Stimulated activated CD8-positive, alpha-beta memory T cell treated with anti-CD3 and anti-CD28 coated beads, Interleukin-4, amount 100 ng/mL, for 4 hours (primary cell): ENCODE measurements around the gene LRRC28.
"Not testable (repeated sequence)": the region's sequence is repeated elsewhere in the genome, so short reads cannot be mapped to it uniquely, and the experiment has no call there.

Experiments used
- DNase-seq, 2 donors: peaks; one replicate each; pipeline ENCODE4 v3.0.0-alpha.2; 2020; ENCODE audit warnings: low read depth in 2 of 2, low spot score in 1 of 2

The LRRC28 gene

GRCh38 chr15:99390667-99391066, 139.4 kb downstream of the LRRC28 start:
- no peak for DNase-seq

- DNase-seq: no peak
Observed at GRCh38 chr15:99393641-99394040, 142.4 kb downstream of the LRRC28 start.

DNA sequence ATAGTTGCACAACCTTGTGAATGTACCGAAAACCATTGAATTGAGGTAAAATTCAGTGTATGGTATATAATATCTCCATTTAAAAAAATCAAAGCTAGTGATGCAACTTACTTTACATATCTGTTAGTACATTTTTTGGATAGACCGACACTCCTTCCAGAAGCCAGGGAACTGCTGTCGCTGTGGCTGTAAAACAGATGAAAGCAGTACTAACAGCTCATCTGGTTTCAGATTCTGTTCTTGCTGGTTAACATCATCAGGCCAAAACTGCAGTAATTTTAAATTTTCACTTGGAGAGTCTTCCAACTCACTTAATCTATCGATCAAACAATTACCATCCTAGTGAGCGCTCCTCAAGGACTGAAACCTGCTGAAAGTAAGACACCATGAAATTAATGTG, 145.1 kb downstream of the LRRC28 start:
- DNase-seq: no peak

GRCh38 chr15:99399061-99399460, 147.8 kb downstream of the LRRC28 start:
- DNase-seq: no peak

DNA sequence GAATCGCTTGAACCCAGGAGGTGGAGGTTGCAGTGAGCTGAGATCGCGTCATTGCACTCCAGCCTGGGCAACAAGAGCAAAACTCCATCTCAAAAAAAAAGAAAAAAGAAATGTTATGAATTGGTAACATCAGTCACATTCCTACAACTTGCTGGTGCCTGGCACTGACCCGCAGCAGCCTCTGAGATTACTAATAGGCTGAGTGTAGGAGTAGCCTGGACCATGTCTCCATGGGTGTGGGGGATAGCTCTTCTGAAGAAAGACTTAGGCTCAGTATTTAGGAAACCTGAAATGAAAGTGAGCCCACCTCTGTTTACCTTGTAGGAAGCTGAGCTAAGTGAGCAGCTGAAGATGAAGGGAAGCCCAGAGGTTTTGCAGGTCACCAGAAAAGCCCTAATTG, 148.3 kb downstream of the LRRC28 start:
- DNase-seq: no peak

DNA sequence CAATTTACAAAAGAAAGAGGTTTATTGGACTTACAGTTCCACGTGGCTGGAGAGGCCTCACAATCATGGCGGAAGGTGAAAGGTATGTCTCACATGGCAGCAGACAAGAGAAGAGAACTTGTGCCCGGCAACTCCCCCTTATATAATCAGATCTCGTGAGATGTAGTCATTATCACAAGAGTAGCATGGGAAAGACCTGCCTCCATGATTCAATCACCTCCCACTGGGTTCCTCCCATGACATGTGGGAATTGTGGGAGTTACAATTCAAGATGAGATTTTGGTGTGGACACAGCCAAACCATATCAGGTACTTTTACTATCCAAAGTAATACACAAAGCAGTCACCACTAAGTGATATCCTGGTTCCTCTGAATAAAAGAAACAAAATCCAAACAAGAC, 149.9 kb downstream of the LRRC28 start:
- not testable (repeated sequence) for DNase-seq

DNA sequence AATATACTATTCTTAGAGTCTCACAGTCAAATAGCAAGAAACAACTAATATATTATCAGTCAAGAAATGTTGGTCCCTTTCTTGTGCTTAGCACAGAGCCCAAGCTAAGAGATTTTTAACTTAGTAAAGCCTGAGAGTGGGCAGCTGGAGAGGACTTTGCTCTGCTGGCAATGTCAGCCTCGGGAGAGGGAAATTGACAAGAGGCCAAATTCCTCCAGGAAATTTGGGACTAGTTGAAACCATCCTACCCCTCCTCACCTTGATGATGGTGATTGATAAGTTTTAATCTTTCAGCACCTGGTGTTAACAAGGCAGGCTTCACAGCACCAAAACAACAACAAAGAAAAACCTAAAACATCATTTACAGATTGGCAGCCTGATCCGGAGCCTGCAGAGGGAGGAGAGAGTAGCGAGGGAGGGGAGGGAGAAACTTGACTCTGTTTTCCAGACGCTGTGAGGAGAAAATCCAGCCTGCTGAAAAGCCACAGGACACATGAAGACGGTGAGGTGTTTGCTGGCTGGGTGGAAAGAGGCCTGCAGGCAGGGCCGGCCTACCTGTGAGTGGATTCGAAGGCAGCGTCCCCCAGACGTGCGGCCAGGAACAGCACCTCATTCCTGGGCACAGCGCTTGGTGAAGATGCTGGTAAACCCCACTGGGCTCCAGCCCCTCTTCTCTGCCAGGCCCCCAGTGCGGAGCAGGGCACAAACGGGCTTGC, 150.9 kb downstream of the LRRC28 start:
- no peak for DNase-seq

- DNase-seq: no peak
Observed at GRCh38 chr15:99403597-99403996, 152.3 kb downstream of the LRRC28 start.

- no peak for DNase-seq
Observed at GRCh38 chr15:99404454-99404853, 153.2 kb downstream of the LRRC28 start.

DNA sequence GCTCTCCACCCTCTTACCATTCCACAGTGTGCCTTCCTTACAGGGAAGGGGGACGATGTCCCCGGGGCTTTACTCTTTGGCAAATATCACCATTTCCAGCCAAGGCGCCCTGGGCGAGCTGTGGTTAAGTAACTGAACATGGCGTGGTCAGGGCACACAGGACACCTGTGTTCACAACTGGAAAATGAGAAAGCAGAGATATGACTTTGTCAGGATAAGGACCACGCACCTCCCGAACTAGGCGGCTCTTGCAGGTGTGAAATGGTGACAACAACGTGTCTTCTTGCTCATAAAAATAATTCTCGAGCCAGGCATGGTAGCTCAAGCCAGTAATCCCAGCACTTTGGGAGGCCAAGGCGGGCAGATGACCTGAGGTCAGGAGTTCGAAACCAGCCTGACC, 154.8 kb downstream of the LRRC28 start:
- DNase-seq: no peak

DNA sequence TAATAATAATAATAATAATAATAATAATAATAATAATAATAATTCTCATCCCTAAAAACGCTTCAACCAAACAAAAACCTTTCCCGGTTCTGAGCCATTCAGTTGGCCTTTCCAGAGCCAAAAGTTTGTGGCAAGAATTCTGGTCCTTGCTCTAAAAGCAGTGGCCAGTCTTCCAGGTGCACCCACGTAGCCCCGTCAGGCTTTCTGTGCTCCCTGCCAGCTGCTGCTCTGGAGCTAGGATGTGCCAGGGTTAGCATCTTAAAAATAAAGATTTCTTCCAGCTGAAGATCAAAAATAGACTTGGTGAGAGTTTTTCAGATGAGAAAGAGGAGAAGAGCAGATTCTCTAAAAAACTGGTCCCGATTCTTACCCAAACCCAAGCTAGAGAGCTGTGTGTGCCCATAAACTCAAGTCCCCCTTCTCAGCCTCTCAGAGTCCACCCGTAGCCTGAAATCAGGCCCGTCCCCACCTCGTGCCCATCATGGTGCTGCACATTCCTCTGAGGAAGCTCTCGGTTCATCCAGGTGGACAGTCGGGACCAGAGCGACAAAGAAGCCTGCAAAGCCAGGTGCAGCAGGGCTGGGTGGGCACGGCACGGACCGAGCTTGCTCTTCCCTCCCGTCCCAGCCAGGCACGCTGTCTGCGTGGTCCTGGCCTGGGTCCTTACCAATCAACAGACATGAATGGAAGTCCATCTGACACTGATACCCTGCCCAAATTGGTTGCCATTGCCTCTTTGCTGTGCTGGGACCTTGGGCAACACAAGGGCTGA, 155.6 kb downstream of the LRRC28 start:
- DNase-seq: no peak

GRCh38 chr15:99407716-99408115, 156.4 kb downstream of the LRRC28 start:
- DNase-seq: no peak

DNA sequence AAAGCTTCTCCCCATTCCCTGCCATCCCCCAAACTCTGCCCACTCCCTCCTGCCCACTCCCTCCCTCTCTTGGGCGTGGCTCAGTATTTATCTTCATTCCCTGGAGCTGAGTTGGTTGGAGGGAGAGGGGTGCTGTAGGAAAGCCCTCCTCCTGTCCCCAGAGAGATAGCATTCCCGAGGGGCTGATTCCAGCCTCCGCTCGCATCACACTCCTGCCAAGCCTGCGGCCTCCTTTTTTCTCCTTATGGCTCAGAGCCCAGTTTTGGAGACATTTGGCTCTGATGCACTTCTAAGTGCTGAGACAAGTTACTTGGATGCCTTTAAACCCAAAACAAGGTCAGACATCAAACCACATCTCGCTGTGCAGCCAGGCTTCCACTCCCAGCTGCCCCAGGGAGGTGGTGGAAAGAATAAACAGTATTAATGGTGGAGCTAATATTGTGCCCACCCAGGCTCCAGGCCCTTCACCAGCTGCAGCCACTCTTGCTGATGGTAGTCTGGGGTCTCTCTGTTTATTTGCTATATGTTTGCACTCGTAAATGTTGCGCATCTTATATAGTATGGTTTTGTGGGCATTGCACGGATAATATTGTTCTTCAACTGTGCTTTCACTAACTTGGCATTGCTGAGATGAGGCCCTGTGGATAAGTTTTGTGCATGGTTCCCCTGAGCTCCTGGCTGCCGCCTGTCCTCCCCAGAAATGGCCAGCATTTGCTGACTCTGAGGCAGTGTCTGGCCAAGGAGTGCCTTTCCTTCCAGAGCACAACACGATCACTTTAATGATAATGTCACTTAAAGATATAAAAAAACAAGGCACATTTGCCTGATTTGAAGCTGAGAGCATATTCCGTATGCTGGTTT, 157.2 kb downstream of the LRRC28 start:
- DNase-seq: no peak

GRCh38 chr15:99409097-99409473, 157.8 kb downstream of the LRRC28 start:
- DNase-seq: no peak

GRCh38 chr15:99409560-99409959, 158.3 kb downstream of the LRRC28 start:
- DNase-seq: no peak

DNA sequence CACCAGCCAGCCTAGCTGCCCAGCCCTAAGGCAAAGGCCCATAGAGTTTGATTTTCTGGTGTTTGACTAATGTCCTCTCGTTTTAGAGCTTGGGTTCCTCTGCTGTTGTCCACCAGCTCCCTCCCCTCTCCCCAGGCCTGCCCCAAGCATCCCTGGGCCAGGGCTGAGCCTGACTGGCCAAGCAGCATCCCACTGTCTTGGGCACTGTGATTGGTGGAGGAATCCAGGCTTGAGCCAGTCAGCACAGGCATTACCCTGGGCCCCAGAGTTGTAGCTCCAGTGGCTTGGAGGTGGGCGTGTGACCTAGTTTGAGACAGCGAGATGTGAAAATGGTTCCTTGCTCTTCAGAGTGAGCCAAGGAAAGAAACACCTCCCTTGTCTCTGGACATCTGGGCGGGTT, 159.2 kb downstream of the LRRC28 start:
- DNase-seq: no peak

- DNase-seq: no peak
Observed at GRCh38 chr15:99411234-99411633, 160.0 kb downstream of the LRRC28 start.

DNA sequence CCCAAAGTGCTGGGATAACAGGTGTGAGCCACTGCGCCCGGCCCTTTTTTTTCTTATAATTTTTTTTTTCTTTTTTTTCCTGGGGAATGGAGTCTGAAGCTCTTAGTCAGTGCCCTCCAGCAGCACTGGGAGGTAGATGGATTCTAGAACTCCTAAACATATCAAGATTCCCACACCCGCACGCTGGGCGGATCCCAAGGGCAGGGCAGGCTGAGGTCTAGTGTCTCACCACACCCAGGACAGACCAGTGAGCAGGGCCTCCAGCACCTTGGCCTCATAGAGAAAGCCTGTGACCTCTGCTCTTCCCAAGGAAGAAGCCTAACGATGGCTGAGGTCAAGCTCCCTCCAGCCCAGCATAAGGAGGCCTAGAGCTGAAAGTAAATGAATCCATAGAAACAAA, 160.8 kb downstream of the LRRC28 start:
- no peak for DNase-seq

DNA sequence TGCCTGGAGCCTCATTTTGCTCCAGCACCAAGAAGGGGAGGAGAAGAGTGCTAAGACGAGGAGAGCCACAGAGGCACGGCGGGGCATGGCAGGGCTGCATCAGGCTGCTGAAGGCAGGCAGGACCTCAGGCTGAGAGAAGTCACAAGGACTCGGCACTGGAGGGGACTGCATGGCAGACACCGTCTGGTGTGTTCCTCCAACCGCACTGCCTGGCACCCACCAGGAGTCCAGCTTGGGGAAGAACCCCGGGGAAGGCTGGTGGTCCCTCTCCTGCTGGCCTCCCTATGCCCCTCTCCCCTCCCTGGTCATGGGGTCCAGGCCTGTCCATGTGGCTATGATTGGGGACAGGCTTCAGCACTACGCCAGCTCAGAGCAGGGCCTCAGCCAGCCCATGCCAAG, 161.3 kb downstream of the LRRC28 start:
- DNase-seq: no peak

- DNase-seq: no peak
Observed at GRCh38 chr15:99413955-99414754, 162.9 kb downstream of the LRRC28 start.
